A673 (cell line): Measurements from ENCODE around the gene IGFL2. TPM values are rescaled to one million over a fixed set of nuclear protein-coding genes. Genes with fewer than 3 reads are reported as not detected.

ENCODE experiments used
- BruUV-seq: library from RNA; stranded (reverse); fragments of 400-500 nt; replicated peaks from 2 replicates; lab custom pipeline; 2021; lab: Mats Ljungman, UMichigan
- CTCF ChIA-PET: fragments of 300-600 bp; sonication (Branson Sonifier 250); formaldehyde crosslinking; loops from one replicate; lab custom pipeline; 2022; ENCODE audit warnings: antibody characterized with exemption; lab: Charles Lee
- POLR2A ChIA-PET: fragments of 300-600 bp; sonication (Branson Sonifier 250); formaldehyde crosslinking; loops from one replicate; lab custom pipeline; 2022; ENCODE audit warnings: antibody characterized with exemption; ENCODE audit not compliant: low non-redundant PET; lab: Charles Lee
- DNase-seq: peaks from one replicate; pipeline ENCODE4 v3.0.0-alpha.2; 2015; ENCODE audit warnings: low spot score
- H3K27ac ChIP-seq: fragments of 200-600 bp; sonication (generic); 2 replicates; pipeline ENCODE4 v1.5.1; 2016; ENCODE audit warnings: mixed run types, low read depth, mild to moderate bottlenecking, mixed read lengths, antibody characterized with exemption, low read length; ENCODE audit not compliant: poor library complexity, severe bottlenecking
- H3K27me3 ChIP-seq: fragments of 200-600 bp; sonication (generic); replicated peaks from 2 replicates; pipeline ENCODE4 v1.6.1; 2017; ENCODE audit warnings: mixed run types, low read depth, mild to moderate bottlenecking, mixed read lengths, antibody characterized with exemption, low read length; ENCODE audit not compliant: insufficient read depth, poor library complexity
- H3K36me3 ChIP-seq: fragments of 200-600 bp; sonication (generic); 2 replicates; pipeline ENCODE4 v1.6.1; 2016; ENCODE audit warnings: mixed run types, mild to moderate bottlenecking, mixed read lengths, antibody characterized with exemption, low read length; ENCODE audit not compliant: insufficient read depth, poor library complexity, severe bottlenecking
- H3K4me1 ChIP-seq: fragments of 200-600 bp; sonication (generic); 2 replicates; pipeline ENCODE4 v1.6.1; 2017; ENCODE audit warnings: mixed run types, mild to moderate bottlenecking, mixed read lengths, antibody characterized with exemption, low read length; ENCODE audit not compliant: insufficient read depth, poor library complexity, severe bottlenecking
- H3K4me3 ChIP-seq: fragments of 200-600 bp; sonication (generic); 2 replicates; pipeline ENCODE4 v1.5.1; 2016; ENCODE audit warnings: low read depth, mixed run types, mild to moderate bottlenecking, mixed read lengths, low read length; ENCODE audit not compliant: poor library complexity, severe bottlenecking
- H3K9me3 ChIP-seq: fragments of 200-600 bp; sonication (generic); 2 replicates; pipeline ENCODE4 v1.6.1; 2016; ENCODE audit warnings: mixed run types, low read depth, mild to moderate bottlenecking, mixed read lengths, antibody characterized with exemption, low read length; ENCODE audit not compliant: poor library complexity, severe bottlenecking
- CTCF ChIP-seq: fragments of 300-800, 200-600 bp; sonication (generic); conservative IDR thresholded peaks from 2 replicates; pipeline ENCODE4 v1.5.1; 2017; ENCODE audit warnings: low read depth, mild to moderate bottlenecking, antibody characterized with exemption, low read length, moderate library complexity, mixed read lengths
- EZH2 ChIP-seq: fragments of 200-600 bp; sonication (generic); IDR thresholded peaks from 2 replicates; pipeline ENCODE4 v1.6.1; 2017; ENCODE audit warnings: borderline replicate concordance, low read depth, mild to moderate bottlenecking, mixed read lengths, antibody characterized with exemption, low read length; ENCODE audit not compliant: poor library complexity, severe bottlenecking
- intact Hi-C: fragments of 100-400 bp; cut with micrococcal nuclease; formaldehyde crosslinking; loops from one replicate; pipeline ENCODE4 v1.10.0; 2022; ENCODE audit not compliant: unreplicated experiment
- total RNA-seq: library from RNA; stranded (reverse); gene quantifications from 2 replicates; pipeline ENCODE4 v1.2.3, GENCODE V29; 2021

Gene IGFL2
- total RNA-seq, 1 experiment from 2014 or later = 0.45 TPM

DNA sequence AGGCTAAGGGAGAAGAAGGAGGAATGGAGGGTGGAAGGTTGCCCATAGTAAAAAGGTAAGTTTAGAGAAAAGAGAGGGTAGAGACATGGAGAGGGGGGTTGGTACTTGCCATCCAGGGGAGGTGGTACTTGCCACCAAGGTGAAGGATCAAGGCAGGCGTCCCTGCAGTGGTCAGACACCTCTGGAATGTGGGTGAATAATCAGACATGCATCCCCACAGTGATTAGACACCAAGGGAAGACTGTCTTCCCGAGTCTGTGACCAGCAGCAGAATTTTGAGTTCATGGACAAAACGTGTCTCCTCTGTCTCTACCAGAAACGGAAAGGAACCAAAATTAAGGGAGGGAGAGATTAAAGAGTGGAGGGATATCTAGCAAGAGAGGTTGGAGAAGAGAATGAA is 54.4 kb downstream of the IGFL2 start:
- no peaks in the 10 kb centered on the region for H3K4me1 ChIP-seq
- DNase-seq = no peak
- no TSS peak for BruUV-seq
- CTCF ChIA-PET = no interaction called here
- H3K36me3 ChIP-seq = no peaks in the 10 kb centered on the region
- H3K27me3 ChIP-seq = no peaks in the 10 kb centered on the region
- intact Hi-C loops = no loop called here
- no peak for TF ChIP-seq CTCF
- no peak for TF ChIP-seq EZH2
- no peak overlapping the region for H3K4me3 ChIP-seq
- no peak overlapping the region for H3K27ac ChIP-seq
- POLR2A ChIA-PET = no interaction called here
- no peaks in the 10 kb centered on the region for H3K9me3 ChIP-seq

DNA sequence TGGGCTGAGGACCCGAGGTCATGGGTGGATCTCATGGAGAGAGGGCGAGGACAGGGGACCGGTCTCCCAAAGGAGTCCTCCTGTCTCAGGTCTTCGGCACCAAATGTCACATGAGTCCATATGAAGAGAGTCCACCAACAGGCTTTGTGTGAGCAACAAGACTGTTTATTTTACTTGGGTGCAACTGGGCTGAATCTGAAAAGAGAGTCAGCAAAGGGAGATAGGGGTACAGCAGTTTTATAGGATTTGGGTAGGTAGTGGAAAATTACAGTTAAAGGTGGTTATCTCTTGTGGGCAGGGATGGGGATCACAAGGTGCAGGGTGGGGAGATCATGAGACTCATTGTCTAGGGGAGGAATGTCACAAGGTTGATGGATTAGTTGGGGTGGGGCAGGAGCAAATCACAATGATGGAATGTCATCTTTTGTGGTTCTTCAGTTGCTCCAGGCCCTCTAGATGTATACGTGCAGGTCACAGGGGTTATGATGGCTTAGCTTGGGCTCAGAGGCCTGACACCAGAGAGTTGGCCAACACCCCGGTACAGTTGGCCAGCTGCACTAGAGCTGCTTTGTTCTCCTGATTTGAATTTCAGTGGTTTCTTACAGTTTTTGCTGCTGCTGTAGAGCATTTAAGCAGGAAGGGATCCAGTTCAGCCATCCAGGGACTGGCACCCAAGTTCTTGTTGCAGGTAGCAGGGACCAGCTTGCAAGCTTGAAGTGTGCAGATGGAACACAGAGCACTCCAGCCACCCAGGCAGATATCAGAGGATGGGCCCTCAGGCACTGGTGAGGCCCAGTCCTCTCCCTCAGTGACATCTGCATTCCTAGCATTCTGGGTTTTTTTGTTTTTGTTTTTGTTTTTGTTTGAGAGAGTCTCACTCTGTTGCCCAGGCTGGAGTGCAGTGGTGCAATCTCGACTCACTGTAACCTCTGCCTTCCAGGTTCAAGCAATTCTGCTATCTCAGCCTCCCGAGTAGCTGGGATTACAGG is 55.1 kb downstream of the IGFL2 start:
- ChIA-PET CTCF (no interaction called here), POLR2A (no interaction called here)
- Histone ChIP-seq H3K27ac (no peak overlapping the region), H3K4me3 (no peak overlapping the region), H3K4me1 (no peaks in the 10 kb centered on the region), H3K27me3 (no peaks in the 10 kb centered on the region), H3K9me3 (no peaks in the 10 kb centered on the region), H3K36me3 (no peaks in the 10 kb centered on the region)
- no peak for DNase-seq
- no peak for TF ChIP-seq CTCF
- no peak for TF ChIP-seq EZH2
- intact Hi-C loops = no loop called here
- no TSS peak for BruUV-seq

DNA sequence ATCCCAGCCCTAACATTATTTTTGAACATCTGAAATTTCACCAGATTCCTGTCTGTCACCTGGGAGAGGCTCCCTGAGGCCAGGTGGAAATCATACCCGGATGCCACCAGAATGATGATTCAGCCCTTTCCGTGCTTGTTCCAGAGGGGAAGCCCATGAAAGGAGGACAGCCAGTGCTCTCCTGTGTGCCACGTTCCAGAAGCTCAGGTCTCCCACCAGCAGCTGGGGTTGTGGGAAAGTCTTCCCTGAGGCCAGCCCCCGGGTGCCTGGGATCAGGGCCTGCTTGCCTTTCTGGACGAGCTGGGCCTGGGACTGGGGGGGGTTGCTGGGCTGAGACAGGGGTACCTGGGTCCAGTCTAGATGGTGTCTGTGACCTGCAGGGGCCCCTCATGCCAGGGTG is 56.0 kb downstream of the IGFL2 start:
- CTCF ChIA-PET = no interaction called here
- no peaks in the 10 kb centered on the region for H3K36me3 ChIP-seq
- no peaks in the 10 kb centered on the region for H3K9me3 ChIP-seq
- H3K4me1 ChIP-seq = no peaks in the 10 kb centered on the region
- no peaks in the 10 kb centered on the region for H3K27me3 ChIP-seq
- no peak overlapping the region for H3K27ac ChIP-seq
- POLR2A ChIA-PET = no interaction called here
- DNase-seq = no peak
- no TSS peak for BruUV-seq
- no peak overlapping the region for H3K4me3 ChIP-seq
- TF ChIP-seq CTCF (no peak), EZH2 (no peak)
- intact Hi-C loops = no loop called here
